Cerebellar cortex (tissue), 1 donor: Measurements from ENCODE around the gene HEPACAM2.

ENCODE experiments used
- DNase-seq: peaks from one replicate; pipeline ENCODE4 v3.0.0-alpha.2; 2015; ENCODE audit warnings: low spot score

The HEPACAM2 gene

GRCh38 chr7:93226310-93226709 is at the start of gene HEPACAM2:
HEPACAM2 (minus strand) TSS chr7:93226469.
- DNase-seq: no peak

GRCh38 chr7:93265220-93265619 is 39.0 kb upstream of the HEPACAM2 start:
- no peak for DNase-seq

- no peak for DNase-seq
These were observed 36.3 kb upstream of the HEPACAM2 start for GRCh38 chr7:93262535-93262934.

GRCh38 chr7:93258661-93259060 is 32.4 kb upstream of the HEPACAM2 start:
- no peak for DNase-seq

GRCh38 chr7:93249491-93250148 is 23.4 kb upstream of the HEPACAM2 start:
- DNase-seq: no peak

GRCh38 chr7:93245525-93246432 is 19.5 kb upstream of the HEPACAM2 start:
- DNase-seq: peak; percentile 52

- DNase-seq: no peak
These were observed 15.8 kb upstream of the HEPACAM2 start for GRCh38 chr7:93242106-93242505.

GRCh38 chr7:93239824-93240223 is 13.6 kb upstream of the HEPACAM2 start:
- DNase-seq: no peak

GRCh38 chr7:93238748-93239147 is 12.5 kb upstream of the HEPACAM2 start:
- no peak for DNase-seq

- DNase-seq: no peak
These were observed 11.9 kb upstream of the HEPACAM2 start for GRCh38 chr7:93238131-93238530.

- DNase-seq: no peak
These were observed 9.3 kb upstream of the HEPACAM2 start for GRCh38 chr7:93235541-93235940.

GRCh38 chr7:93232673-93233018 is 6.4 kb upstream of the HEPACAM2 start:
- DNase-seq: no peak

GRCh38 chr7:93231799-93232672 is 5.8 kb upstream of the HEPACAM2 start, which contains the start of gene VPS50:
VPS50 (plus strand) TSS chr7:93232366; CDS start chr7:93232468, 102 bp downstream.
- DNase-seq: peak; percentile 99

- no peak for DNase-seq
These were observed 5.0 kb upstream of the HEPACAM2 start for GRCh38 chr7:93231259-93231658.

- peak; percentile 62 for DNase-seq
These were observed 2.0 kb upstream of the HEPACAM2 start for GRCh38 chr7:93228302-93228701.

- DNase-seq: no peak
These were observed 6.4 kb downstream of the HEPACAM2 start for GRCh38 chr7:93219868-93220267.

- no peak for DNase-seq
These were observed 7.1 kb downstream of the HEPACAM2 start for GRCh38 chr7:93218997-93219827.

GRCh38 chr7:93212881-93213280 is 13.4 kb downstream of the HEPACAM2 start:
- no peak for DNase-seq

GRCh38 chr7:93211228-93211818 is 14.9 kb downstream of the HEPACAM2 start:
- no peak for DNase-seq

- DNase-seq: no peak
These were observed 21.2 kb downstream of the HEPACAM2 start for GRCh38 chr7:93205046-93205445.

GRCh38 chr7:93203496-93203895 is 22.8 kb downstream of the HEPACAM2 start:
- DNase-seq: no peak
